Panc1 (cell line): Measurements from ENCODE around the gene ZBED4. TPM values are rescaled to one million over a fixed set of nuclear protein-coding genes. Genes with fewer than 3 reads are reported as not detected.

Source experiments
- ATAC-seq: fragments of 200-7000 bp; cut with Tn5 transposase; 2 replicates; pipeline ENCODE4 v1.9.1; 2020; ENCODE audit warnings: mild to moderate bottlenecking, moderate library complexity
- BruUV-seq: library from RNA; stranded (reverse); fragments of 400-500 nt; replicated peaks from 2 replicates; lab custom pipeline; 2021; lab: Mats Ljungman, UMichigan
- CTCF ChIA-PET: fragments of 300-600 bp; sonication (Branson Sonifier 250); formaldehyde crosslinking; loops from one replicate; lab custom pipeline; 2022; ENCODE audit warnings: antibody characterized with exemption; lab: Charles Lee
- POLR2A ChIA-PET: fragments of 300-600 bp; sonication (Branson Sonifier 250); formaldehyde crosslinking; loops from one replicate; lab custom pipeline; 2022; ENCODE audit warnings: antibody characterized with exemption; lab: Charles Lee
- DNase-seq: peaks from one replicate; pipeline ENCODE4 v3.0.0-alpha.2; 2010; ENCODE audit warnings: low read depth, low spot score
- H3K27ac ChIP-seq: 2 replicates; pipeline ENCODE4 v1.5.1; 2011; ENCODE audit warnings: mild to moderate bottlenecking, low read length, inconsistent platforms
- H3K27me3 ChIP-seq: fragments of 200-500 bp; sonication (Bioruptor generic); 2 replicates; pipeline ENCODE4 v1.6.0; 2014; ENCODE audit warnings: low read length, inconsistent platforms; ENCODE audit not compliant: control insufficient read depth, insufficient read depth
- H3K36me3 ChIP-seq: fragments of 200-500 bp; sonication (Bioruptor generic); 2 replicates; pipeline ENCODE4 v1.5.1; 2014; ENCODE audit warnings: inconsistent platforms, mild to moderate bottlenecking, low read length, moderate library complexity; ENCODE audit not compliant: control insufficient read depth, insufficient read depth
- H3K4me1 ChIP-seq: 2 replicates; pipeline ENCODE4 v1.5.1; 2011; ENCODE audit warnings: inconsistent platforms, mild to moderate bottlenecking, low read length, moderate library complexity; ENCODE audit not compliant: control insufficient read depth, insufficient read depth
- H3K4me3 ChIP-seq, 2 experiments: 2 replicates each; pipeline ENCODE4 v1.5.1; 2011 to 2012; ENCODE audit warnings: low read depth in 2 of 2, low read length in 2 of 2, mild to moderate bottlenecking in 2 of 2, inconsistent platforms in 1 of 2, moderate library complexity in 1 of 2
- H3K9me3 ChIP-seq: fragments of 200-500 bp; sonication (Bioruptor generic); 2 replicates; pipeline ENCODE4 v1.5.1; 2014; ENCODE audit warnings: low read depth, mild to moderate bottlenecking, inconsistent platforms, low read length, moderate library complexity; ENCODE audit not compliant: control insufficient read depth, insufficient read depth
- CTCF ChIP-seq: fragments of 450-650 bp; IDR thresholded peaks from 2 replicates; pipeline ENCODE4 v1.5.1; 2017; ENCODE audit warnings: mild to moderate bottlenecking
- POLR2AphosphoS5 ChIP-seq: IDR thresholded peaks from 2 replicates; pipeline ENCODE4 v1.6.1; 2012; ENCODE audit warnings: mild to moderate bottlenecking, low read depth, low read length, moderate library complexity
- REST ChIP-seq, 2 experiments: IDR thresholded peaks; 2 replicates each; pipeline ENCODE4 v1.6.1; 2011 to 2012; ENCODE audit warnings: low read depth in 2 of 2, control low read depth in 1 of 2, low read length in 1 of 2, mild to moderate bottlenecking in 1 of 2, moderate library complexity in 1 of 2; ENCODE audit not compliant: insufficient read depth in 1 of 2
- SIN3A ChIP-seq: IDR thresholded peaks from 2 replicates; pipeline ENCODE4 v1.6.1; 2012; ENCODE audit warnings: low read depth, mild to moderate bottlenecking, low read length, moderate library complexity, borderline replicate concordance; ENCODE audit not compliant: insufficient read depth
- TCF7L2 ChIP-seq: IDR thresholded peaks from 2 replicates; pipeline ENCODE4 v1.6.1; 2011; ENCODE audit warnings: mild to moderate bottlenecking, low read depth, low read length, inconsistent platforms
- in situ Hi-C: cut with HindIII; loops from 2 replicates; pipeline ENCODE4 v1.10.0; 2016; ENCODE audit warnings: low sequenced_read_pairs, low pct_unique_long_range_greater_than_20kb
- intact Hi-C: fragments of 100-400 bp; cut with micrococcal nuclease; formaldehyde crosslinking; loops from one replicate; pipeline ENCODE4 v1.10.0; 2022; ENCODE audit not compliant: unreplicated experiment
- total RNA-seq: library from RNA; stranded (reverse); gene quantifications from one replicate; pipeline ENCODE4 v1.2.1, GENCODE V29; 2021; ENCODE audit not compliant: unreplicated experiment

Gene ZBED4
- total RNA-seq, 1 experiment from 2014 or later: 17.3 TPM

GRCh38 chr22:49905465-49905864 is 51.8 kb downstream of the ZBED4 start:
- Histone ChIP-seq H3K36me3 (no peaks in the 10 kb centered on the region), H3K9me3 (no peaks in the 10 kb centered on the region), H3K4me1 (no peaks in the 10 kb centered on the region), H3K27ac (no peak overlapping the region), H3K27me3 (no peaks in the 10 kb centered on the region), H3K4me3 (no peak overlapping the region)
- ChIA-PET CTCF (no interaction called here), POLR2A (no interaction called here)
- no peak for ATAC-seq
- in situ Hi-C loops: no loop called here
- DNase-seq: no peak
- BruUV-seq: no TSS peak
- TF ChIP-seq SIN3A (no peak), REST (IDR thresholded peaks at IDR 0.05; ENCODE audit: insufficient read depth in 1 of 2, low read depth in 2 of 2, low read length in 1 of 2) (no peak), TCF7L2 (no peak), POLR2AphosphoS5 (no peak), CTCF (no peak)
- intact Hi-C loops: no loop called here

GRCh38 chr22:49906071-49906798 is 52.6 kb downstream of the ZBED4 start:
- H3K9me3 ChIP-seq: no peaks in the 10 kb centered on the region
- no peak overlapping the region for H3K4me3 ChIP-seq
- no peaks in the 10 kb centered on the region for H3K36me3 ChIP-seq
- H3K4me1 ChIP-seq: no peaks in the 10 kb centered on the region
- no peak for TF ChIP-seq REST (IDR thresholded peaks at IDR 0.05; ENCODE audit: insufficient read depth in 1 of 2, low read depth in 2 of 2, low read length in 1 of 2)
- no peak for TF ChIP-seq POLR2AphosphoS5
- TF ChIP-seq TCF7L2: no peak
- no peak for TF ChIP-seq SIN3A
- no peak for TF ChIP-seq CTCF
- no TSS peak for BruUV-seq
- intact Hi-C loops (no loop called here), in situ Hi-C loops (no loop called here)
- POLR2A ChIA-PET: no interaction called here
- CTCF ChIA-PET: no interaction called here
- DNase-seq: no peak
- H3K27ac ChIP-seq: no peak overlapping the region
- H3K27me3 ChIP-seq: no peaks in the 10 kb centered on the region
- ATAC-seq: no peak
